GM21619 (cell line): Measurements from ENCODE around the gene DNAJC5.
A peak's percentile ranks its signal among the peaks of the same experiment; 100 is the strongest.

Experiments used
- ATAC-seq: cut with Tn5 transposase; IDR thresholded peaks from one replicate; pipeline ENCODE4 v1.9.1; 2021; ENCODE audit not compliant: unreplicated experiment

Gene DNAJC5

GRCh38 chr20:63978319-63979228 lies 83.6 kb downstream of the DNAJC5 start:
- peak; percentile 34 for ATAC-seq

- no peak for ATAC-seq
Measured at GRCh38 chr20:63979229-63979556, 84.3 kb downstream of the DNAJC5 start.

- peak; percentile 25 for ATAC-seq
Measured at GRCh38 chr20:63979557-63980316, 84.8 kb downstream of the DNAJC5 start, which contains the start of gene SAMD10. Gene SAMD10 (minus strand): TSS chr20:63979642. CDS start chr20:63979467, 175 bp downstream.

GRCh38 chr20:63980317-63980805 lies 85.4 kb downstream of the DNAJC5 start:
- ATAC-seq, result peak; percentile 4

GRCh38 chr20:63980806-63981728 lies 86.1 kb downstream of the DNAJC5 start, which contains the start of gene PRPF6:
Gene PRPF6 (plus strand): TSS chr20:63981132. CDS start chr20:63981246, 114 bp downstream.
- peak; percentile 46 for ATAC-seq

GRCh38 chr20:63982937-63983336 lies 88.0 kb downstream of the DNAJC5 start:
- no peak for ATAC-seq
